ENCODE measurements around the gene MACC1. TPM values are rescaled to one million over a fixed set of nuclear protein-coding genes. Genes with fewer than 3 reads are reported as not detected.
"Not testable (repeated sequence)": the region's sequence is repeated elsewhere in the genome, so short reads cannot be mapped to it uniquely, and the experiment has no call there.

Gene MACC1
- total RNA-seq, 2 experiments from 2014 or later = 1.5 to 2.7 TPM

DNA sequence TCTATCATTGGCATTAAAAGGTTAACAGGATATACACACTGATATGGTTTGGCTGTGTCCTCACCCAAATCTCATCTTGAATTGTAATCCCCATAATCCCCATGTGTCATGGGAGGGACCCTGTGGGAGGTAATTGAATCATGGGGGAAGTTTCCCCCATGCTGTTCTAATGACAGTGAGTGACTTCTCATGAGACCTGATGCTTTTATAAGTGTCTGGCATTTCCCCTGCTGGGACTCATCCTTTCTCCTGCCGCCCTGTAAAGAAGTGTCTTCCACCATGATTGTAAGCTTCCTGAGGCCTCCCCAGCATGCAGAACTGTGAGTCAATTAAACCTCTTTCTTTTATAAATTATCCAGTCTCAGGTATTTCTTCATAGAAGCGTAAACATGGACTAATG lies 9.4 kb downstream of the MACC1 start:
- H3K4me3 Mint-ChIP-seq, H3K27me3 Mint-ChIP-seq, CTCF ChIA-PET: not testable (repeated sequence)

DNA sequence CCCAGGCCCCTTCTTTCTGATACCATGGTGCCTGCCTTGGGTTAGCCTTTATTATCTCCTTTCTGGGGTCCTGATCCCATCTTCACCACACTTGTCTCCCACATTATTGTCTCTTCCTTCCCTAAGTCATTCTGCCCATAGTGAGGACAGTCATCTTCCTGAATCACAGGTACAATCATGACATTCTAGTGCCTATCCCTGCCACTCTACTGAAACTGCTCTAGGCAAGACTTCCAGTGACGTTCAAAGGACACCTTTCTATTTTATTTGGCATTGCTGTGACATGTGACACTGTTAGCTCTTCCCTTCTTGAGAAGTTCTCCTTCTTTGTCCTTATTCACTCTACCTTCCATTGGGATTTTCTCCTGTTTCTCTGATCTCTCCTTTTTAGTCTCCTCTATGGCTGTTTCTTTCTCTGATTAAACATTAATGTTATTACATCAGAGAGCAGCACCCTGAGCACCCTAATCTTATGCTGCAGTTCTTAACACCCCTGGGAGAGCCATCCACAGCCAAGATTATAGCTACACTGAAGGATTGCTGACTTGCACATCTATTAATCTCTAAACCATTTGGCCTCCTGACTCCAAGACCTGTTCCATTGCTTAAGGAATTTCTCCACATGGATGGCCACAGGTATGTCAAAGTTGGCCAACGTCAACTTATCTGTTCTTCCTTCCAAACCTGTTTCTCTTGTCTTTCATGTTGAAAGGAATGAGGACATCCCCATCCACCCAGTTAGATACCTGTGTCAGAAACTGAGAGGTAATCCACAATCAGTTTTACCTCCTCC lies 10.9 kb downstream of the MACC1 start:
- Mint-ChIP-seq H3K9me3 (ENCODE audit: low read depth) (peaks cover 17% of the 10 kb centered on the region), H3K4me1 (peaks cover 2% of the 10 kb centered on the region), H3K27ac (no peak overlapping the region), H3K4me3 (no peak overlapping the region), H3K27me3 (no peaks in the 10 kb centered on the region), H3K36me3 (peaks cover 3% of the 10 kb centered on the region)
- CTCF ChIA-PET = no interaction called here
- ATAC-seq = no peak
- no peak for DNase-seq

More for the DNA sequence above, 9.4 kb downstream of the MACC1 start:
- not testable (repeated sequence) for H3K36me3 Mint-ChIP-seq, H3K4me1 Mint-ChIP-seq, DNase-seq, ATAC-seq, H3K27ac Mint-ChIP-seq
- peaks cover 17% of the 10 kb centered on the region for H3K9me3 Mint-ChIP-seq (ENCODE audit: low read depth)

DNA sequence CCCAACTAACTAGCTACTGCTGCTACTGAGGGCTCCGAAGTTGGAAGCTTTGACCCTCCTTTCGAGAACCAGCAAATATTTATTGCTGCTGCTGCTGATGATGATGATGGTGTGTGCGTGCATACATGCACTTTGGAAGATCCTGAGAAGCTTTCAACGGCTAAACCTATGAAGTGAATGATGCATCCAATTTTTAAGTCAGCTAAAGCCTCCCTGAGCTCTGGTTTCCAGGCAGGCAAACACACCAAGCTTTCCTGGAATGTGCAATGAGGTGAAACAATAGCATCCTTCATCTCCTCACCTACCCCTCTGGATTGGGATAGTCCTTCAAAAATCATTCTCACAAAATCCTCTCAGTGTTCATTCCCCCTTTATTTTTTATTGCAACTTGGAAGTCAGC lies 13.9 kb downstream of the MACC1 start:
- Mint-ChIP-seq H3K27ac (no peak overlapping the region), H3K4me1 (peaks cover 10% of the 10 kb centered on the region), H3K27me3 (no peaks in the 10 kb centered on the region), H3K9me3 (ENCODE audit: low read depth) (peaks cover 12% of the 10 kb centered on the region), H3K36me3 (no peaks in the 10 kb centered on the region), H3K4me3 (no peak overlapping the region)
- DNase-seq = no peak
- ATAC-seq = no peak
- CTCF ChIA-PET = no interaction called here

DNA sequence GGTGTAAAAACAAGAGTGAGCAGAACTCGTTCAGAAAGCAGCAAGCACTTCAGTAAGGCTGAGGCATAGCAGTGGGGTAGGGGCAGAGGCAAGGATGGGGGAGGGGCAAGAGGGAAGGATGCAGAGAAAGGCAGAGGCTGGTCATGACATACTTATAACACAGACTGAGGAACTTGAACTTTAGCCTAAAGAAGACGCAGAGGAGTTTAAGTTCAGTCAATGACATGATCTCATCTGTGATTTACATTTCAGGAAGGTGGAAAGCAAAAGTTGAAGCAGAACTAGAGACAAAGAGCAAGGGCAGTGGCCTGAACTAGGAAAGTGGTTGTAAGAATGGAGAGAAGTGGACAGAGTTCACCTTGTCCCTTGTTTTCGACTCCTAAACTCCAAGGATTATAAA lies 15.8 kb downstream of the MACC1 start:
- no peak for ATAC-seq
- Mint-ChIP-seq H3K27ac (no peak overlapping the region), H3K9me3 (ENCODE audit: low read depth) (peaks cover 6% of the 10 kb centered on the region), H3K27me3 (no peaks in the 10 kb centered on the region), H3K4me3 (no peak overlapping the region), H3K4me1 (peaks cover 10% of the 10 kb centered on the region), H3K36me3 (no peaks in the 10 kb centered on the region)
- no peak for DNase-seq
- CTCF ChIA-PET = no interaction called here

DNA sequence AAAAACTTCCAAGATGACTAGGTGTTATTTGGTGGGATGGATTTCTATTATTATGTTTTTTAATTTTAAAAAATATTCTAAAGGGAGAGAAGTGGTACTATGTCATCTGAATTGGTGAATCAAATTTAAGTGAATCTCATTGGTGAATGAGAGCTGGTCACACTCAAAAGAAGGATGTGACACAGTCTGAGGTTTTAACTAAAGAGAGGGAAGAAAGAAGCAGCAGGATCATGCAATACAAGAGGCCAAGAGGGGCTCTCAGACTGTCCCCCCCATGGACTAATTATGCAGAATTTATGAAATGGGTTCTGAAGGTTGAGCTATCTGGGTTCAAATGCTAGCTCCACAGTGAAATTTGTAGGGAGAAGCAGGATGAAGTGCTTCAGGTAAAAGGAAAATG lies 16.2 kb downstream of the MACC1 start:
- H3K4me3 Mint-ChIP-seq = no peak overlapping the region

DNA sequence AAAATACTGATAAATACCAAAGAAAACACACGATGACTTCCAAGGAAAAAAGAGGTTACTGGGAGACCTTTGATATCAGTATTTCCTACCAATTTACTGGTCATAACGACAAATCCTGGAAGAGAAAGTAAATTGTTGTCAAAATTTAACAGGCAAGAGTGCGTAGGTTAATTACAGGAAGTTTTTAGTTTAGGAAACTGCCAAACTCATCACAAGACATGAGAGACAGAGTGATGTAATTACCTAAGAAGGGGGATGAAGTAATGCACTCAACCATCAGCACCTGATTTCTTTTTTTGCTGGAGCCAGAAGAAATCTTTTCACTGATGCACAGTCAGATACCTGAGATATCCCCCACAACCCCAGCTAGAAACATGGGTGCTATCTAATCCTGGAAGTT lies 16.8 kb downstream of the MACC1 start:
- Mint-ChIP-seq H3K36me3 (no peaks in the 10 kb centered on the region), H3K4me1 (peaks cover 10% of the 10 kb centered on the region), H3K27ac (no peak overlapping the region), H3K4me3 (no peak overlapping the region), H3K9me3 (ENCODE audit: low read depth) (peaks cover 2% of the 10 kb centered on the region), H3K27me3 (no peaks in the 10 kb centered on the region)
- ATAC-seq = no peak
- no peak for DNase-seq
- CTCF ChIA-PET = no interaction called here

More for the DNA sequence above, 16.2 kb downstream of the MACC1 start:
- no peak overlapping the region for H3K27ac Mint-ChIP-seq
- DNase-seq (no peak), ATAC-seq (no peak)
- CTCF ChIA-PET = no interaction called here
- H3K9me3 Mint-ChIP-seq (ENCODE audit: low read depth) = peaks cover 6% of the 10 kb centered on the region
- no peaks in the 10 kb centered on the region for H3K27me3 Mint-ChIP-seq
- no peaks in the 10 kb centered on the region for H3K36me3 Mint-ChIP-seq
- peaks cover 10% of the 10 kb centered on the region for H3K4me1 Mint-ChIP-seq

DNA sequence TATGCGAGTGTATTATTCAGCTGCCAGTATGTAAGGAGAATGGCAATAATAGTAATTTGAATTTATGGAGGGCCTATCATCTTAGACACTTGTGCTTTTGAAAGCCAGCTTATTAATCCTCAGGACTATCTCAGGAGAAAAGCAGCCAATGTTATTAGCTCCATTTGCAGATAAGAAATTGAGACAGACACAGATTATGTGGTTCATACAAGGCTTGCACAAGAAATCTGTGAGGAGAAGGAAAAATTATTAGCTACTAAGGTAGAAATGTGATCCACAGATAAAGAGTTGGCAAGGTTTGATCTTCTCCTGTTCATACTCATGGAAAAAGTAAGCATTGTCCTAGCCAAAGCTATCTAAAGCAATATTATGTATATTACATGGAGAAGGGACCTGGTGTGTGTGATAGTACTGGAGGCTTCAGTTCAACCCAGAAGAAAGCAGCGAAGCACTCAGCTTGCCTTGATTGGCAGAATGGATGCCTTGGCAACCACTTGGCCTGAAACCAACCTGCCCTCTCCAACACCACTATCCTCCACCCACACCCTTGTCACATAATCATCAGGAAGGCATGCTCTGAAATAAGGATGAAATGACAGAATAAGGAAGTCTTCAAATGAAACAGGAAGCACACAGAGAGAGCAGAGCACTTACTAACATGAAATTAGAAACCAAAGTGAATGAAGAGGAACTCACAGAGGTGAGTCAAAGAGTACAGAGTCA lies 18.0 kb downstream of the MACC1 start:
- Mint-ChIP-seq H3K27ac (no peak overlapping the region), H3K9me3 (ENCODE audit: low read depth) (no peaks in the 10 kb centered on the region), H3K36me3 (no peaks in the 10 kb centered on the region), H3K27me3 (no peaks in the 10 kb centered on the region), H3K4me1 (peaks cover 10% of the 10 kb centered on the region), H3K4me3 (no peak overlapping the region)
- CTCF ChIA-PET = no interaction called here
- peak; percentile 45 for ATAC-seq
- DNase-seq = no peak

DNA sequence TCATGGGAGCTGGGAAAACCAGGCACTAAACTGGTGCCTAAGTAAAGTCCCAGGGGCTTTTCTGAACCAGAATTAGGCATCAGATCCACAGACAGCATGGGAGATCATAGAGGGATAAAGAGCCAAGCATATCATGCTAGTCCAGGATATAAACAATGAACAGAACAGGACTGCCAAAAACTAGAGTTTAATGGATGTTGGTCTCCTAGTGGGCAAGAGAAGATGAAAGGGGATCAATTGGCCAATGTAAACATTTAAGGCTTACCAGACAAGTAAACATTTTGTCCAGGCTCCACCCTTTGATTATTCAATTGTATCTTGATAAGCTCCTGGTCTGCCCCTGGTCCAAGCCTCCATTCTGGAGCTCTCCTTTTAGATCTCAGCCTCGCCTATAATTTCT lies 18.9 kb downstream of the MACC1 start:
- H3K9me3 Mint-ChIP-seq (ENCODE audit: low read depth) = no peaks in the 10 kb centered on the region

DNA sequence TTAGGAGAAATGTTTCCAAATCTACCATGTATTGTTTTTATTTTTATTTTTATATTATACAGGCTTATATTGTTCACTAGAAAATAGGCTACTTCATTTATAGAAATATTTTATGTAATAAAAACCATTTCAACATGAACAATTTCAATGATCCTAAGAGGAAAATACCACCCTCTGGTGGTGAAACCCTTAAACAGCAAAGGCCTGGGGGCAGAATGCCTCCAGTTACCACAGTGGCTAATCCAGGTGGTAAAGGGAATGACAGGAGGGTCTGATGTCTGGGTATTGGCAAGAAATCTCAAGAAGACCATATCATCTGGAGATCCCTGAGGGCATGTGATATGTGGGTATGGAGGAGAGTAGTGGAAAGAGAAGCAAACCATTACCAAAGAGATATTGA lies 19.3 kb downstream of the MACC1 start:
- DNase-seq (no peak), ATAC-seq (no peak)
- Mint-ChIP-seq H3K9me3 (ENCODE audit: low read depth) (no peaks in the 10 kb centered on the region), H3K27ac (no peak overlapping the region), H3K4me3 (no peak overlapping the region), H3K4me1 (peaks cover 10% of the 10 kb centered on the region), H3K36me3 (no peaks in the 10 kb centered on the region), H3K27me3 (no peaks in the 10 kb centered on the region)
- CTCF ChIA-PET = no interaction called here

More for the DNA sequence above, 18.9 kb downstream of the MACC1 start:
- H3K36me3 Mint-ChIP-seq = no peaks in the 10 kb centered on the region
- DNase-seq (no peak), ATAC-seq (no peak)
- H3K4me1 Mint-ChIP-seq = peaks cover 10% of the 10 kb centered on the region
- H3K27ac Mint-ChIP-seq = no peak overlapping the region
- H3K4me3 Mint-ChIP-seq = no peak overlapping the region
- CTCF ChIA-PET = no interaction called here
- H3K27me3 Mint-ChIP-seq = no peaks in the 10 kb centered on the region

DNA sequence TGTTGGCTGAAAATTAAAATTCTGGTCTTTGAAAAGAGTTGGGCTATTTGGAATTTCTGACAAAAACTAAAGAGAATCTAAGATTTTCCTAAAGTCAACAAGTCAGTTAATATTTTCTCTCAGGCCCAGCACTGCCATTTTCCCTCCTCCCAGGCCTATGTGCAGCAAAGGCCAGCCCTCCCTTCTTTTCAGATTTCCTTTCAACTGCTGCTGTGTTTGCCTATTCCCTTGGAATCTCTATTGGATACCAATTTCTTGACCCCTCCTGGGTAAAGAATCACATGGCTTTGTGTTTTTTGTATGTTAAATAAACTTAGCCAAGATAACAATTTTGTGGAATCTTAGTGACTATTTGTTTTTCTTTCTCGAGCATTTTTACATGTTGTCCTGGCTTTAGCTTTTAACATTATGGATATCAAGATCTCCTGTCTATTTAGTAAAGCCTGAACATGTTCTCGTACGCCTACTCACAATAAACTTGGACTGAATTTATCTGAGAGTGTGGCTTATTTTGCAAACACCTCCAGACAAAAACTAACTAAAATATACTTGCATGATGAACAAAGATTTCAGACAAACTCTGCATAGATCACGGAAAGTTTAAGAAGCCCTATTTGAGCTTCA lies 19.9 kb downstream of the MACC1 start:
- DNase-seq (no peak), ATAC-seq (no peak)
- Mint-ChIP-seq H3K4me3 (no peak overlapping the region), H3K4me1 (peaks cover 10% of the 10 kb centered on the region), H3K27me3 (no peaks in the 10 kb centered on the region), H3K27ac (no peak overlapping the region), H3K9me3 (ENCODE audit: low read depth) (no peaks in the 10 kb centered on the region), H3K36me3 (no peaks in the 10 kb centered on the region)
- CTCF ChIA-PET = no interaction called here

DNA sequence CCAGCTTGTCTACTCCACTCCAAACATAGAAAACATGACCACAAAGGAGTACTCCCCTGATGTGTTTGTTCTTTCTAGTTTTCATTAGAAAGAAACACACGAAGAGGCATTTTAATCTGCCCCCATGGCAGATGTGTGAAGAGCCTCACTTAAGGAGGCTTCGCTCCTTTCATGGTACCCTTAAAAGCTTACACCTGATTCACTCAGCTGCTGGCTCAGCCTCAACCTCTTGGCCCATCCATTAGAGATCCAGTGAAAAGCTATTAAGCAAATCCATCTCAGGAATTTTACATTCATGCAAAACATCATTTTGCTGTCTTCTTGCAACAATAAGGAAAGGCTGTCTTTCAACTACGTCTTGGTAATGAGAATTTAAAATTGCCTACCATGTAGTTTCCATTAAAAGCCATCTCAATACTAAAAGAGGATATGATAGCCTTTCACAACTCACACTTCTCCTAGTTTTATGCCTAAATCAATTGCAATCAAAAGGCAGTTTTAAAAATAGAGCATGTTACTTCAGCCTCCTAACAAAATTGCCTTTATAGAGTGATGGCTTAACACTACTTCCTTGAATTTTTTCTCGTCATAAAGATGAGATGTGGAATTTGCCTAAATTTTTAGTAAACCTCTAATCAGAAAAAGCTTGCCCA lies 22.7 kb downstream of the MACC1 start:
- ATAC-seq (no peak), DNase-seq (no peak)
- Mint-ChIP-seq H3K36me3 (peaks cover 2% of the 10 kb centered on the region), H3K4me1 (peaks cover 2% of the 10 kb centered on the region), H3K27me3 (no peaks in the 10 kb centered on the region), H3K9me3 (ENCODE audit: low read depth) (peaks cover 2% of the 10 kb centered on the region), H3K27ac (no peak overlapping the region), H3K4me3 (no peak overlapping the region)
- CTCF ChIA-PET = no interaction called here

DNA sequence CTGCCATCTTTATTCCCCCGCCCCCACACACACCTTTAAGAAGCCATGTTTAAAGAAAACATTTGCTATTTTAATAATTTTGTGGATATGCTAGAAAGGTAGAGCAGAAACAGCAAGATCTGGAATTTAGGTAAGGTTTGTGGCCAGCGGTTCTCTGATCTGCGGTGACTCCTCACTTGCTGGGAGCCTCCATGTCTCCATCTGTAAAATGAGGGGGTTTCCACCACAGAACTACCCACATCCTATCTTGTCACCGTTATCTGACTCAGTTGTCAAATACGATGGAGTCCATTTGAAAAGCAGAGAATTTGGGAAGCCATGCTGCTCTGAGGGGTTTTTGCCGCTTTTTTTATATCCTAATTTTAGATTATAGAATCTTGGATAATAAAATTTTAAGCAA lies 23.3 kb downstream of the MACC1 start:
- no peak overlapping the region for H3K4me3 Mint-ChIP-seq
- H3K27me3 Mint-ChIP-seq = no peaks in the 10 kb centered on the region
- no peak overlapping the region for H3K27ac Mint-ChIP-seq
- CTCF ChIA-PET = no interaction called here
- ATAC-seq (no peak), DNase-seq (no peak)
- no peaks in the 10 kb centered on the region for H3K4me1 Mint-ChIP-seq
- peaks cover 2% of the 10 kb centered on the region for H3K36me3 Mint-ChIP-seq
- peaks cover 3% of the 10 kb centered on the region for H3K9me3 Mint-ChIP-seq (ENCODE audit: low read depth)

DNA sequence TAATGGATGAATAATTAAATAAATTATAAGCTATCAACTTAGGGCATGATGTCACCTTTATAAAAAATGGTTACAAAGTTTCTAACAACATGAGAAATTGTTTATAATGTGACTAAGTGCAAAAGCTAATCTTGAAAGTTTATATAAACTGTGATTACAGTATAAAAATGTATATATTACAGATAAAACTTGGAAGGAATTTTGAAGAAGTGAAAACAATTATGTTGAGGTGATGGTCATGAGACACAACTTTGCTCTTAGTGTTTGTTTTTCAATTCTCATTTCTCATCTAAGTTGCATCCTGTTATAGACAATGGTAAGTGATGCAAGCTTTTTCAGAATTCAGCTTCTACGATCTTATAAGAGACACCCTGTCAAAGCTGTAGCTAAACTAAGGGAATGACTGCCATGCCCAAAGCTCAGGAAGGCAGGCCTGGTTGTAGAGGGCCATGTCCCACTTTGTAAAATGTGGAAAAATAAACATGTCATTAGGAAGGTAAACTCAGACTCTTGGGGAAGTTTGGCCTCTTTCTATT lies 23.9 kb downstream of the MACC1 start:
- CTCF ChIA-PET = no interaction called here
- H3K4me1 Mint-ChIP-seq = no peaks in the 10 kb centered on the region
- peaks cover 2% of the 10 kb centered on the region for H3K36me3 Mint-ChIP-seq
- DNase-seq (no peak), ATAC-seq (no peak)
- no peak overlapping the region for H3K4me3 Mint-ChIP-seq
- H3K27me3 Mint-ChIP-seq = no peaks in the 10 kb centered on the region
- no peak overlapping the region for H3K27ac Mint-ChIP-seq
- peaks cover 3% of the 10 kb centered on the region for H3K9me3 Mint-ChIP-seq (ENCODE audit: low read depth)
